ENCODE data around the gene ITGA6.

DNA sequence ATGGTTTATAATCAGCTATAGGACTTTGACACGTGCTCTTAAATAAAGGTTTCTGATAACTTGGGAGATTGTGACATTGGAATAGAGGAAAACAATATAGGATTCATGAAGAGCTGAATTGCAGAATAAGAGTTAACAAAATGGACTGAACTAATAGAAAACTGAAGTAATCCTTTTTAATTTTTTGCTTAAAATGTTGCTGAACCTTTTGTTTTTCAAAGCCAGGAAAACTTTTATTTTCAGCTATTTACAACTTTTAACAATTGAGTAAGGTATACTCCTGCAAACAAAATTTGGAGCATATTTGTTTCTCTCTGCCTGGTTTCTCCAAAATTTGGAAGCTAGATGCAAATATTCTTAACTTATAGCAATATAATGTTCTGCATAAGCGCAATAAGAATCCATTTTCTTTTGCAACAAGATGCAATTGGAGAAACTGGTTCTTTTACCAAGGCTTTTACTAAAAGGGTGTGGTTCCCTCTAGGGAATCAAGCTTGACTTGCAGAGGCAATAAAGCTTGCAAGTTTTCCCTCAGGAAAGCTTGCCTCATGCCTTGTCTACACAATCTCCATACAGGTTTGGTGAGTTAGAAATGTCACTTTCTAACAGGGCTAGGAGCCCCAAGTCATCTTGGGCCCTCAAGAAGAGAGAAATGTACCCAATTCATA, 118.2 kb downstream of the ITGA6 start:
- TF ChIP-seq, protein P1, sequence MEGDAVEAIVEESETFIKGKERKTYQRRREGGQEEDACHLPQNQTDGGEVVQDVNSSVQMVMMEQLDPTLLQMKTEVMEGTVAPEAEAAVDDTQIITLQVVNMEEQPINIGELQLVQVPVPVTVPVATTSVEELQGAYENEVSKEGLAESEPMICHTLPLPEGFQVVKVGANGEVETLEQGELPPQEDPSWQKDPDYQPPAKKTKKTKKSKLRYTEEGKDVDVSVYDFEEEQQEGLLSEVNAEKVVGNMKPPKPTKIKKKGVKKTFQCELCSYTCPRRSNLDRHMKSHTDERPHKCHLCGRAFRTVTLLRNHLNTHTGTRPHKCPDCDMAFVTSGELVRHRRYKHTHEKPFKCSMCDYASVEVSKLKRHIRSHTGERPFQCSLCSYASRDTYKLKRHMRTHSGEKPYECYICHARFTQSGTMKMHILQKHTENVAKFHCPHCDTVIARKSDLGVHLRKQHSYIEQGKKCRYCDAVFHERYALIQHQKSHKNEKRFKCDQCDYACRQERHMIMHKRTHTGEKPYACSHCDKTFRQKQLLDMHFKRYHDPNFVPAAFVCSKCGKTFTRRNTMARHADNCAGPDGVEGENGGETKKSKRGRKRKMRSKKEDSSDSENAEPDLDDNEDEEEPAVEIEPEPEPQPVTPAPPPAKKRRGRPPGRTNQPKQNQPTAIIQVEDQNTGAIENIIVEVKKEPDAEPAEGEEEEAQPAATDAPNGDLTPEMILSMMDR (conservative IDR thresholded peaks at IDR 0.05; ENCODE audit: low read depth, low read length): no peak
- TF ChIP-seq EZH2 (IDR thresholded peaks at IDR 0.05; ENCODE audit: low read length, unreplicated experiment) (no peak), EZH2phosphoT487 (IDR thresholded peaks at IDR 0.05; ENCODE audit: borderline replicate concordance, low read length) (no peak)
